ENCODE data around the gene PEPD.

The PEPD gene

DNA sequence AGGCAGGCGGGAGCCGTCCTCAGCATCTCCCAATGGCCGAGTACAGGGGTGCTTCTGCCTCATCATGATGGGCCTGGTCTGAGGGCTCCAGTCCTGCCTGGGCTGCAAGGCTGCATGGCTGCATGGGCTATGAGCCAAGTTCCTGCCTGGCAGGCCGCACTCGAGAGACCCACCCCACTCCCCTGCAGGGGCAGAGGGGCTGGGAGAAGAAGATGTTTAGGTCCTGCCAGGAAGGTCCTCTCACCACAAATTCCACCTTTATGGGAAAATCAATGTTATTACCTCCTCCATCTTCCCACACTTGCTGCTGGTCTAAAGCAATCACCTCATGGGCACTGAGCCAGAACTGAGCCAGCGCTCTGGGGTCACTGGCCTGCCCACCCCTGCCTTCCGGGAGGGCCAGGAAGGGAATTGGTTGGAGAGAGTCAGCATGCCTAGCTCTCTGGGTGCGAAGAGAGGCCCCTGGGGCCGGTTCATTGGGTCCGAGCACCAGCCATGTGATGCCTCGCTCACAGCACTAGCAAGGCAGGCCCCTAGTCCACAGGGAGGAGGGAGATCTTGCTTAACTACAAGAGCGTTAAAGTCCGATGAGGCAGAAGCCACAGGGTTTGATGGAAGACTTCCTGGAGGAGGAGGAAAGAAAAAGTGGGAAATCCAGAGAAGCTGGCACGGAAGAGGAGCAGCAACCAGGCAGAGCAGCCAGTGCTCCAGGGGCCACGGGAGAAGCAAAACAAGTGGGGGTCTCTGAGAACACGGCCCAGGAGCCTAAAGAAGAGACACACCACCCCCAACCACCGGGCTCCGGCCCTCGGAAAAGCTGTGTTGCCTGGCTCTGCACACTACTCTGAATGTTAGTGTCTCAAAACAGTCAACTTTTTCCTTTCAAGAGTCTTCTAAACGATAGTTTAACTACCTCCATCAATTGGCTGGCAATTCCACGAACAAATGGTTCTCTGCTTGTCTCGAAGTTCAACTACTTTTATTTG, 84.9 kb downstream of the PEPD start:
- DNase-seq: no peak

DNA sequence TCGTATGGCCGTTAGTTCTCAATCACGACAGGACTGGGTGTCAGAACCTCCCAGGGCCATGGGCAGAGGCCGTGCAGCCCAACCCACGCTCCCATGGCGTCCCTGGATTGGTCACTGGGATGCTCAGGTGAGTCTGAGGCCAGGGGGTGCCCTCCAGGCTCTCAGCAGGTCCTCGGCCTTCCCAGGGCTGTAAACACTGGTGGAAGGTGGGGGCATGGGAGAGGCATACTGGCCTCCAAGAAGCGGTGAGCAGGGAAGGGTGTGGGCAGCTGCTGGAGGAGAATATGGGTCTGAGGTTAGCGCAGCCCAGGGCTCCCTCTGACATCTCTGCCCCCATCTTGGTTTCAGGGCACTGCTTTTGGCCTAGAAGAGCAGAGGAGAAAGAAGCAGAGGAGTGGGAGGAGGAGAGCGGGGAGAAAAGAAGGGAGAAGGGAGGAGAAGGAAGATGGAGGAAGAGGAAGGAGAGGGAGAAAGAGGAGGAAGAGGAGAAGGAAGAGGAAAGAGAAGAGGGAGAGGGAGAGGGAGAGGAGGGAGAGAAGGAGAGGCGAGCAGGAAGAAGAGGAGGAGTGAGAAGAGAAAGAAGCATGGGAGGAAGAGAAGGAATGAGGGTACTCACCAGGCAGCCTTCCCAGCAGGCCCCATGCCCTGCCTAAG, 85.8 kb downstream of the PEPD start:
- no peak for DNase-seq

DNA sequence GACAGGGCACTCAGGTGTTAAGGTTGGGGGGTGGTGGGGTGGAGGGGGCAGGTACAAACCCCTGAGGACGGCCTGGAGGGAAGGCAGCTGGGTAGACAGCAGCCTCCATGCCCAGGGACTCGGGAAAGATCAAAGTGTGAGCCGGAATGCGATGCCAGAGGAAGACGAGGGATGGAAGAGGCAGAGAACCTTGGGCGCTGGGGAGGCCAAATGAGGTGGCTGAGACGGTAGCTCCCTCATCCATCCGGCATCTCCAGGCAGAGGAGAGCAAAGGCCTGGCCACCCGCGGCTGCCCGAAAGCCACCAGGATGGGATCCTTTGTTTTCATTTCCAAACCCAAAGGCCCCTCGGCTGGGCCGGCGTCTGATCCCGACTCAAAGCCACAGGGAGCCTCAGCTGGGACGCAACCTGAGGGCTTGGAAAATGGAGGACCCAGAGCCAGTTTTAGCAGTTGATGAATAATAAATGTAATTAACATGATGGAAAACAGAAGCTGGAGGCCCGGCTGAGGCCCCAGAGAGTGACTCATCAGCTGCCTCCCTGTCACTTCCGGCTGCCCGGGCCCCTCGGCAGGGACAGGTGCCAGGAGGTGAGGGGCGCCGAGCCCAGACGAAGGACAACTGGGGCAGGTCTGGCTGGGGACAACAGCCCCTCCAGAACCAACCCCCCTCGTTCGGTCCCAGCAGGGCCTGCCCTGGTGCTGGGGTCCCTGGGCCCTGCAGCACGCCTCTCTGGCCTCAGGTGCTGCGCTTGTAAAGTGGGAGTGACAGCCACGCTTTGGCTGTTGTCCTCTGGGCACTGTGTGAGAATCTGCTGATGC, 86.5 kb downstream of the PEPD start:
- DNase-seq: no peak

DNA sequence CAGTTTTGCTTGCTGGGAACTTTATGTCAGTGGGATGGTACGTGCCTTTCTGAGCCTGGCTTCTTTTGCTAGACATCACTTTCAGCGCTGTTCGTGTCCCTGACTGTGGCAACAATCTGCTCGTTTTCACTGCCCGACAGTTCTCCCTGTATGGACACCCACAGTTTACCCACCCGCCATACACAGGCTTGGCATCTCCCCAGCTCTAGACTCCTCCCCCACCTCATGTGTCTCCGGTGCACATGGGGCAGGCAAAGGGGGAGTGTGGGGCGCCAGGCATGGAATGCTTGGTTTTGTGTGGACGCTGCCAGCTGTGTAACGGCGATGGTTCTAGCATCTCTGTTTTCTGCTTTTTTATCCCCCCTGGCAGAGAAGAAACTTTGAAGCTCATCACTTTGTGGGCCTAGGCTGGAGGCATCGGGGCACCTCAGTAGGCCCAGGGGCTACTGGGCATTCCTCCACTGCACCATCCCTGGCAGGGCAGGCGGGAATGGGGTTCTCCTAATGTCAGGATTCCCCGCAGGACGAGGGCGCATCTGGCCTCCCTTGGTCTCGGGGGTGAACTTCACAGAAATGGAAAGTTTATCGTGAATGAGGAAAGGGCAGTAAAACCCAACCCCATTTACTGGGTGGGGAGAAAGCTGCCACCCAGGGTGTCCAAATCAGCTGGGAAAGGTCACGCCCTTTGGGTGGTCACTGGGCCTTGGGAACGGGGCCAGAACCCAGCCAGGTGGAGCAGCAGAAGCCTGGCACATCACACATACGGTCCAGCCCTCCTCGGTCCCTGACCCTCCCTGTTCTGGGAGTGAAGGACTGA, 87.3 kb downstream of the PEPD start:
- no peak for DNase-seq

DNA sequence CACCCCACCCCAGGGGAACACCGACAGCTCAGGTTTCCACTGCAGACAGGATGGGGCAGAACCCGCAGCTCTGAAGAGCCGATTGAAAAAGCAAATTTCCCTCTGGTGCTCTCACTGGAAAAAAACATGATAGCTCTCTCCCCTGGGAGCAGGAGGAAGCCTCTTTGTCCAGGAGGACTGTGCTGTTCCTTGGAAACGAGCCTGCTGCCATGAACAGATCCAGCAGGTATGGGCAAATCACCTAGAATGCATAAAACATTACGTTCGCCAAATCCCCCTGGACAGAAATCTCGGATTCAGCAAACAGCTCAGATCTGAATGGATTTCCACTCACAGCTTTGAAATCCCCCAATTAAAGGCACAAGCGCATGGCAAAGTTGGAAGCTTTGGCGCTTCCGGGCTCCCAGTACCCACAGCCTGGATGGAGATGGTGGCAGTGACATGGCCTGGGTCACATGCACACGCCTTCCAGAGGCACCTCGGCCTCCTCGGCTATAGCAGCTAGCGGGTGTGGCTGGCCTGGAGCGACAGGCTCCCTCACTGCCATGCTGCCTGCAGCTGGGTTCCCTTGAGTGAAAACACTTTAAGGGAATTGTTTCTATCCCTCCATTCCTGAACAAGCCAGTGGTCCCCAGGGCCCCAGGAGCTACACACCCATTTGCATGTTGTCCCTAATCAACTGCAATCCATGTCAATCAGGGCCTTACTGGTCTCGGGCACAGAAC, 89.0 kb downstream of the PEPD start:
- DNase-seq: no peak

DNA sequence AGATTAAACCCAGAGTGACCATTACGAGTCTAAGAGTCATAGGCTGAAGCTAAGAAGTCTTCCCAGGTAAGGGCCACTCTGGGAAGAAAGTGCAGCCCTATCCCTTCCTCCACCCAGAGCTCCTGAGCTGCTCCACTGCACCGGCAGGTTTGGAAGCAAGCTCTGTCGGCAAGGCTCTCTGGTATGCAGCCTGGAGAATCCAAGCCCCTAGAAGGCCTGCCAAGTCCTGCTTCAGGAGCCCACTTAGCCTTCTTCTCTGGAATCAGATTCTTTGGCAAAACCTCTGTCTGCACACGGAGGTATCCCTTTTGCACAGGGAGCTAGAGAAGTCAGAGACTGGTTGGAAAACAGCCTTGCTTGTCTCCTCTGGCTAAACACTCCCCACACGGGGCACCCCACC, 89.6 kb downstream of the PEPD start:
- peak; percentile 2 for DNase-seq

DNA sequence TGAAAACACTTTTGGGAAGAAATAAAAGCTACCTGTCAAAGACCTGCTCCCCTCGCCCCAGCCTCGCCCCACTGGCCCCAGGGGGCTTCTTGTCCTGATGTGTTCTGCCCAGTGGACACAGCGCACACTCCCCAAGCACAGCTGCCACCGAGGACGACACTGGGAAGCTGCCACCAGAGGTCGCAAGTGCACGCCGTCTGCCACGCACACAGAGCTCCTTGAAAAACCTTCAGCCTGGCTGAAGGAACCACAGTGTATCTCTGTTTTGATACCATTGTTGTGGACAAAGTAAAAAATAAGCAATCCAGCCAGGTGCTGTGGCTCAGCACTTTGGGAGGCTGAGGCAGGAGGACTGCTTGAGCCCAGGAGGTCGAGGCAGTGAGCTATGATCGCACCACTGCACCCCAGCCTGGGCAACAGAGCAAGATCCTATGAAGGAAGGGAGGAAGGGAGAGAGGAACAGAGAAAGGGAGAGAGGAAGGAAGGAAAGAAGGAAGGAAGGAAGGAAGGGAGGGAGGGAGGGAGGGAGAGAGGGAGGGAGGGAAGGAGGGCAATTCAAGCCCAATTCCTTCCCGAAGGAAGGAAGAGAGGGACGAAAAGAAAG, 90.8 kb downstream of the PEPD start:
- DNase-seq: peak; percentile 6

DNA sequence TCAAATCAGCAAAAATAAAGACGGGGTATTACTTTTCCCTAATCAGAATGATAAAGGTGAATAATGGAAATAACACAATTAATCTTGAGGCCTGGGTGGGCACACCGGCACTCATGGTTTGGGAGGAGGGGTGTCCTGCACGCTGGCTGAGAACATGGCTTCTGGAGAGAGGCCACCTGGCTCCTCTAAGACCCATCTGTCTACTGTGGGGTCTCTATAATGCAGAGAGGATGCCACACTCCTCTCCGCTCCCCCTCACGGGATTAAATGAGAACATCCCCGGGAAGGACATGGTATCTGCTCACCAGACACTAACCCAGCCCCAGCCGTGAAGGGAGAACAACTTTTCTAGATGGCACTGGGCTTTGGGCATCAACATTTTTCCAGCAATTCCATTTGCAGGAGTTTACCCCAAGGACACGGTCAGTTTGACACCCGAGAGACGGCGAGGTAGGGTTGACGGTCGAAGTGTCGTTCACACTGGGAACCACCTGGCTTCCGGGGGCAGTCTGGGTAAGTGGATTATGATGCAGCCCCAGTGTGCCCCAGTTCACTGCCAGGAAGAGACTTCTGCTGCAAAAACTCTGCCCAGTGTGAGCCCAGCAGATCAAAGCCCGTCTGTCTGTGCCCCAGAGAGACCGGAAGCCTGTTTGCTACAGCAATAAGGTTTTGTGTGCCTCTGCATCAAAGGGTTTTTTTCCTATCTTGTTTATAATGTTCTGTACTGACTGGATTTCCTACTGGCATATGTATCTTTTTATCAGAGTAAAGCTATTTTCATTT, 91.5 kb downstream of the PEPD start:
- no peak for DNase-seq

DNA sequence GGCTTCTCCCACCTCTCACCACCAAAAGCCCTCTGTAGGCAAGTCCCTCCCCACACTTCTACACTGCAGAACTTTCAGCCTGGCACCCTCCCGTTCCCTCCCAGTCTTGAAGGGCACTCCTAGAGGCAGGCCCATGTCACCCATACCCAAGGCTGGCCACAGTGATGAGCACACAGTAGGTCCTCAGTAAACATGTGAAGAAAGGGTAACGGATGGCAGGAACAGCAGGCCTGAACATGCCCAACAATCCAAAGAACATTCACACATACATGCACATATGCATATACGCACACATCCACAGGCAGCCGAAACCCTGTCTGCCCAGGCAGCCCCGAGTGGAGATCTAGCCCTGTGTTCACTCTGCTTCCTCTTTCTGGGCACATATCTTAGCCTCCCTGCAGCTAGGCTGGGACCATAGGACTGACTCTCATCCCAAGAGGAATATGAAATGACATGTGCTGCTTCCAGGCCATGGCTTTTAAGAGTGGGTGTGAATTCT, 92.9 kb downstream of the PEPD start:
- no peak for DNase-seq

DNA sequence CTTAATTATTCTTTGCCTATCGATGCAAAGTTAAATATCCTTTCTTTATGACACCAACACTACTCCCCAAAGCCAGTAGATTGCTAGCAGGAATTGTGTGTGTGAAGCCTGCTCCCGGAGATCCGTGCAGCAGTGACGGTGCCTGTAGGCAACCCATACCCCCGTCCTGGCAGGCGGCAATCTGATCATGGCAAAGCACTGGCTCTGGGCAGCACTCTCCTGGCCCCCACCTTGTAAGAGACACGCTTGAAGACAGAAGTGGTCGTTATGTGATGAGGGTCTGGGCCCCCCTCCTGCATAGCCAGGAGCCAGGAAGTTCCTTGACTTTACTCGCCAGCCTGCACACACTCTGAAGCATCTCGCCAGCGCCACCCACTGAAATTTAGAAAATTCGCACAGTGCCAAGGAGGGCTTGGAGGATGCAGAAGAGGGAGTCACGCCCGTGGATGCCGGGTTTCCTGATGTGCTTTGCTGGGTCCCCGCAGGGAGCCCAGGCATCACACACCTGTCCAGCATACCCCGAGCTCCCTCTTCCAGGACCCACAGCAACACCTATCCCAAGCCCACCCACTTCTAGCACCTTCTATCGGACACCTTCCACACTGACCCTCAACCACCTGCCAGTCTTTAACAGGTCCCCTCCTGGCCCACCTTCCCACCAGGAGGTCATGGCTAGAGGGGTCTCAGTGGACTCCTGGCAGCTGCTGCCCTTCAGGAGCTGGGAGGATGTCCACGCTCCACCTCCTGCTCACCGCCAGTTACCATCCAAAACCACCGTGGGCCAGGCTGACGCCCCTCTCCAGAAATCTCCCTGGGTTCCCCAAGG, 93.6 kb downstream of the PEPD start:
- no peak for DNase-seq

DNA sequence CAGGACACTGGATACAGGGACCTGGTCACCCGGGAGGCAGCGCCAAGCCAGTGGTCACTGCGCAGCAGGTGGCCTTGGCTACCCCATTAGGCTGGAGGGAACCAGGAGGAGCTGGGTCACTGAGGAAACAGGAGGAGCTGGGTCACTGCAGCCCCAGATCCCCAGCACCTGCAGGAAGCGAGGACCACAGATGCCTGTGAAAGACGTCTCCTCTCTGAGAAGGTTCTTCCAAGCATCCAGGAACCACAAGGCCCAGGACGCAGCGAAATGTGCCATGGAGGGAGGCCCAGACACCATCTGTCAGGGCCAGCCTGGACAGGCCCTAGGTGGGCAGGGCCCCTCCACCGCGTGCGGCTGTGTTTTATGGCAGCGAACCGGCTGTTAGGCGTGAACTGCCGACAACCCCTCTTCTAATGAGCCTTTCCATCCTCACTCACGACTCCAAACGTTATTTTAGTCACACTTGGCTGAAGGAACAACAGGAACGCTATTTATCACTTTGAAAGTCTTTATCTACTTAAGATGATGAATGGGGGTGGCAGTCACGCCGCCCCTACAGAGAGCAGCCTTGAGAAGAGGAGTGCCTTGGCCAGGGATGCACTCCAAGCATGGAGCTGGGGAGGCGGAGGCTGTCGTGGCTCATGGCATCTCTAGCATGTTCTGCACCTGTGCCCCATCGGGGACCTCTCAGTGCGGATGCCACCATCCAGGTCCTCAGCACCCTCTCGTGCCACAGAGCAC, 94.8 kb downstream of the PEPD start:
- DNase-seq: no peak

DNA sequence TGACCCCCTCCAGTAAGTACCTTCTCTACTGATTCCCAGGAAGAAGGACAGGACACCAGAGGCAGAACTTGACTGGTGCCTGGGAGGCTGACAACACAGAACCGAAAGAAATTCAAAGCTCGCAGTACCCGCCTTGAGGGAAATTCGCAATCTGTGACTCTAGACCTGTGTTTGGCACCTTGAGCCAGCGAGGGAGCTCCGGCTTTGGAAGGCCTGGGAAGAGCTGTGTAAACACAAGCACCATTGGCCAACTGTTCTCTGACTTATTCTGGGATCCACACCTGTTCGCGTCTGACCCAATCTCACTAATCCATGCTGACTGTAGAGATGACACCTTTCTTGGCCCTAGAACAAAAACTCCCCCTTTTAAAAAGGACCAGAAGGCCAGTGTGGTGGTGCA, 97.4 kb downstream of the PEPD start:
- DNase-seq: no peak

DNA sequence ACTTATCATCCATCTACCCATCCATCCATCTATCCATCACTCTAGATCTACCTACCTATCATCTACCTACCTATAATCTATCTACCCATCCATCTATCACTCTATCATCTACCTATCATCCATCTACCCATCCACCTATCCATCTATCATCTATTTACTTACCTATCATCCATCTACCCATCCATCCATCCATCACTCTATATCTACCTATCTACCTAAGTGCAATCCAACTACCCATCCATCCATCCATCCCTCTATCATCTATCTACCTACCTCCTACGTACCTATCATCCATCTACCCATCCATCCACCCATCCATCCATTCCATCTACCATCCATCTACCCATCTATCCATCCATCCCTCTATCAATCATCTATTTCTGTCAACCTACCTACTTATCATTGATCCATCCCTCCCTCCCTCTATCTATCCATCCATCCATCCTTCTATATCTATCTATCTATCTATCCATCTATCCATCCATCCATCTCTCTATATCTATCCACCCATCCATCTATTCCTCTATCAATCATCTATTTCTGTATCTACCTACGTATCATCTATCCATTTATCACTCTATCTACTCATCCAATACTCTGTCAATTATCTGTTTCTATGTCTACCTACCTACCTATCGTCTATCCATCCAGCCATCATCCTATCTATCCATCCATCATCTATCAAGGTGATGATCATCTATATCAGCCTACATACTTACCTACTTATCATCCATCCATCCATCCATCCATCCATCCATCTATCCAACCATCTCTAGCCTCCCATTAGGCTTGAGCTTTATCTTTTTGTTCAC, 99.0 kb downstream of the PEPD start:
- no peak for DNase-seq

DNA sequence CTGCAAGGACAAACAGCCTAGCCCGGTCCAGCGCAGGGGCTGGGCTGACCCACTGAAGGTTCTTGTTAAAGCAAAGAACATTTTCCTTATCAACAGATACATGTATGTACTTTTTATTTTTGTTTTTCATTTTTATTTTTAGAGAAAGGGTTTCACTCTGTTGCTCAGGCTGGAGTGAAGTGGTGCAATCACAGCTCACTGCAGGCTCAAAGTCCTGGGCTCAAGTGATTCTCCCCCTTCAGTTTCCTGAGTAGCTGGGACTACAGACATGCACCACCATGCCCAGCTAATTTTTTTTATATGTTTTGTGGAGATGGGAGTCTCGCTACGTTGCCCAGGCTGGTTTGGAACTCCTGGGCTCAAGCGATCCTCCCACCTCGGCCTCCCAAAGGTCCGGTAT, 100.2 kb downstream of the PEPD start:
- DNase-seq: no peak

DNA sequence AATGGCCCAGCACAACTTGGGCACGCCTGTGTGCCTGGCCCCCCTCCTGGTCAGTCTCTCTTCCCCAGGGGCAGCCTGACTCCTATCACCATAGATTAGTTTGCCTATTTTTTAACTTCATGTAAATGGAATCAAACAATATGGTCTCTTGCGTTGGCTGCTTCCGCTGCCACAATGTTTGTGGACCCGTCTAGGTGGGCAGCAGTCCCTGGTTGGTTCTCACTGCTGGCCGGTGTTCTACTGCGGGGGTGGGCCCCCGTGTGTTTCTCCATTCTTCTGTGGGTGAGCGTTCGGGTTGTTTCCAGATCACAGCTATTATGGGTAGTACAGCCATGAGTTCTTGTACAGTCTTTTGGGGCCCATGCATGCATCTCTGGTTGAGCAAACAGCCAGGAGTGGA, 100.8 kb downstream of the PEPD start:
- no peak for DNase-seq

DNA sequence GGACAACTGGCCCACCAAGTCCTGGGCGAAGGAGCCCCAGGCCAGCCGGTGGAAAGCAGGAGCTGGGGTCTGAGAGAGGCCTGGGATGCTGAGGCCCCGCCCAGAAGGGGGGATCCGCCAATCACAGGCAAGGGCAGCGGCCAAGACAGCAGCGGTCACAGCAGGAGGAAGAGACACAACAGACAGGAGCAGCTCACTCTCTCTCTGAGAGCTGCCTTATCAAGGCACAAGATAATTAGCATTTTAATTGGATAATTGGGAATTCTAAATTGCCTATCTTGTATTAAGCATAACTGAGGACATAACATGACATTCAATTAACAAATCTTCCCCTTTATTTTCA, 101.8 kb downstream of the PEPD start:
- DNase-seq: no peak

DNA sequence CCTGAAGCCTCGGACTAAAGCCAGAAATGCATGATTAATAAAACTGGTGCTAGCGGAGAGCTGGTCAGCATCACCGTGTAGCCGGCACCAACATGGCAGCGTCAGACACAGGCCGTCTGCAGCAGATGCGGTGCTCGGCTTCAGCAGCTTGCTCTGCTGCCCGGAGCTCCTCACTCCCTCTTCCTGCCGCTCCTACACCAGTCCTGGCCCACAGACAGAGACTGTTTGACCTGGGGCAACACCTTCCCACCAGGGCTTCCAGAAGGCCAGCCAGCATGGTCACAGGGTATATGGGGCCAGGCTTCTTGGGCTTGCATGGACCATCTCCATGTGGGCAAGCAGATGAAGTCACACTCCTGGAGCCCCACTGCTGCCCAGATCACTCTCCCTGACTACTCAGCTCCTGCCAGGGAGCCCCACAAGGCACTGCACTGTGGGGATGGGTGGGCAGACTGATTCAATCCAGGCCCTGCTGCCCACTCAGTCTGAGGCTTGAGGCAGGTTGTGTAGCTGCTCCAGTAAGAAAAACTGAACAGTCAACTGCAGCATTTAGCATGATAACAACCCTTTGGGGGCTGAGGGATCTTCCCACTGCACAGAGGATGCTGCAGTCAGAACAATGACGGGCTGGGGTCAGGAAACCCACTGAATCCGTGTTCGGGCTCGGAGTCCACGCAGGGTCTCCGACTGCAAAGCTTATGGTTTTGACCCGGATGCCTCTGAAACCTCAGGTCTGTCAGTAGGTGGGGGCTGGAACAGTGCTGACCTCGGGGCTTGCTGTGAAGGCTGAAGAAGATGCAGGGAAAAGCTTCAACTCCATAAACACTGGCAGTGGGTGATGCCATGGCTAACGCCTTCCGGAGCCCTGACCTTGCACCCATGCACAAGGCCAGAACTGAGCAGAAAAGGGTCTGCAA, 102.5 kb downstream of the PEPD start:
- DNase-seq: no peak
